CD8-positive, alpha-beta memory T cell (primary cell): ENCODE results near the gene TBC1D5. TPM values are rescaled to one million over a fixed set of nuclear protein-coding genes. Genes with fewer than 3 reads are reported as not detected.
A peak's percentile ranks its signal among the peaks of the same experiment; 100 is the strongest.

Experiments used
- CTCF ChIA-PET: fragments of 350-600 bp; sonication (Branson Sonifier 250); formaldehyde crosslinking; loops from one replicate; lab custom pipeline; 2021; ENCODE audit warnings: antibody characterized with exemption; lab: Charles Lee
- POLR2A ChIA-PET: fragments of 350-600 bp; sonication (Branson Sonifier 250); formaldehyde crosslinking; loops from one replicate; lab custom pipeline; 2021; ENCODE audit warnings: antibody characterized with exemption; lab: Charles Lee
- DNase-seq, 5 donors: peaks; one replicate each; pipeline versions ENCODE4 v3.0.0 to v3.0.0-alpha.2; 2020 to 2022; ENCODE audit warnings: mixed read lengths in 1 of 5
- H3K27ac ChIP-seq: one replicate; pipeline ENCODE4 v1.7.0; 2013; ENCODE audit warnings: low read depth, mild to moderate bottlenecking, low read length, moderate library complexity
- H3K27me3 ChIP-seq: 2 replicates; pipeline ENCODE4 v1.7.0; 2013; ENCODE audit warnings: low read length, mild to moderate bottlenecking; ENCODE audit not compliant: insufficient read depth, poor library complexity, severe bottlenecking
- H3K36me3 ChIP-seq: 2 replicates; pipeline ENCODE4 v1.7.0; 2013; ENCODE audit warnings: mild to moderate bottlenecking, low read length, moderate library complexity; ENCODE audit not compliant: insufficient read depth
- H3K4me1 ChIP-seq: 2 replicates; pipeline ENCODE4 v1.7.0; 2013; ENCODE audit warnings: mild to moderate bottlenecking, low read length, moderate library complexity; ENCODE audit not compliant: insufficient read depth
- H3K4me3 ChIP-seq: 2 replicates; pipeline ENCODE4 v1.7.0; 2013; ENCODE audit warnings: mild to moderate bottlenecking, low read length
- H3K9me3 ChIP-seq: 2 replicates; pipeline ENCODE4 v1.7.0; 2013; ENCODE audit warnings: mild to moderate bottlenecking, low read length
- H3K27ac Mint-ChIP-seq, 8 donors: one replicate each; pipeline ENCODE4 v1.8.0; 2020 to 2021; ENCODE audit warnings: mixed read lengths in 8 of 8, mild to moderate bottlenecking in 6 of 8, inconsistent platforms in 3 of 8, moderate library complexity in 3 of 8
- H3K27me3 Mint-ChIP-seq, 2 donors: one replicate each; pipeline ENCODE4 v1.8.0; 2020 to 2021; ENCODE audit warnings: mixed read lengths in 2 of 2, mild to moderate bottlenecking in 1 of 2, moderate library complexity in 1 of 2
- H3K36me3 Mint-ChIP-seq, 3 donors: one replicate each; pipeline ENCODE4 v1.8.0; 2020 to 2021; ENCODE audit warnings: mixed read lengths in 3 of 3, inconsistent platforms in 1 of 3, mild to moderate bottlenecking in 1 of 3
- H3K4me1 Mint-ChIP-seq, 3 donors: one replicate each; pipeline ENCODE4 v1.8.0; 2020 to 2021; ENCODE audit warnings: mixed read lengths in 3 of 3, inconsistent platforms in 1 of 3, mild to moderate bottlenecking in 1 of 3
- H3K4me3 Mint-ChIP-seq, 7 donors: one replicate each; pipeline ENCODE4 v1.8.0; 2020 to 2021; ENCODE audit warnings: mixed read lengths in 7 of 7, mild to moderate bottlenecking in 6 of 7, moderate library complexity in 4 of 7, inconsistent platforms in 2 of 7
- H3K9me3 Mint-ChIP-seq, 5 donors: one replicate each; pipeline ENCODE4 v1.8.0; 2020 to 2022; ENCODE audit warnings: mixed read lengths in 5 of 5, mild to moderate bottlenecking in 3 of 5, moderate library complexity in 2 of 5, inconsistent platforms in 1 of 5
- polyA plus RNA-seq: library from polyadenylated mRNA; unstranded; fragments of 300-500 nt; fragmentation: Illumina TruSeq; gene quantifications from one replicate; pipeline ENCODE4 v1.2.3, GENCODE V29; 2021
- total RNA-seq, 2 experiments: library from RNA; stranded (reverse); gene quantifications; one replicate each; pipeline ENCODE4 v1.2.3, GENCODE V29; 2021

TBC1D5 gene
- total and polyA plus RNA-seq, 3 experiments from 2014 or later, result 35.8 to 45.1 (median 40.0) TPM

- DNase-seq, result no peak
- Histone ChIP-seq H3K9me3 (no peaks in the 10 kb centered on the region), H3K4me3 (no peak overlapping the region), H3K36me3 (no peaks in the 10 kb centered on the region), H3K27ac (no peak overlapping the region), H3K4me1 (no peaks in the 10 kb centered on the region), H3K27me3 (no peaks in the 10 kb centered on the region)
- peaks cover 0 to 2% (median 0%) of the 10 kb centered on the region in 3 donors for H3K4me1 Mint-ChIP-seq
- H3K9me3 Mint-ChIP-seq, result peaks cover 0 to 3% (median 0%) of the 10 kb centered on the region in 5 donors
- peaks cover 0 to 17% (median 0%) of the 10 kb centered on the region in 3 donors for H3K36me3 Mint-ChIP-seq
- POLR2A ChIA-PET, result no interaction called here
- H3K4me3 Mint-ChIP-seq, result no peak overlapping the region
- peak overlapping the region in 1 of 8 donors; percentile 75 for H3K27ac Mint-ChIP-seq
- CTCF ChIA-PET, result no interaction called here
- peaks cover 0 to 1% of the 10 kb centered on the region in 2 donors for H3K27me3 Mint-ChIP-seq
Observed at GRCh38 chr3:17119201-17120072, 623.0 kb downstream of the TBC1D5 start.

GRCh38 chr3:17118771-17119170 lies 623.7 kb downstream of the TBC1D5 start:
- Histone ChIP-seq H3K9me3 (no peaks in the 10 kb centered on the region), H3K36me3 (no peaks in the 10 kb centered on the region), H3K4me3 (no peak overlapping the region), H3K27ac (no peak overlapping the region), H3K4me1 (no peaks in the 10 kb centered on the region), H3K27me3 (no peaks in the 10 kb centered on the region)
- H3K36me3 Mint-ChIP-seq, result peaks cover 0 to 17% (median 0%) of the 10 kb centered on the region in 3 donors
- no peak for DNase-seq
- H3K4me3 Mint-ChIP-seq, result no peak overlapping the region
- H3K4me1 Mint-ChIP-seq, result peaks cover 0 to 2% (median 0%) of the 10 kb centered on the region in 3 donors
- ChIA-PET POLR2A (no interaction called here), CTCF (no interaction called here)
- H3K9me3 Mint-ChIP-seq, result peaks cover 0 to 3% (median 0%) of the 10 kb centered on the region in 5 donors
- H3K27me3 Mint-ChIP-seq, result peaks cover 0 to 1% of the 10 kb centered on the region in 2 donors
- H3K27ac Mint-ChIP-seq, result peak overlapping the region in 1 of 8 donors; percentile 64

GRCh38 chr3:17116007-17116600 lies 626.3 kb downstream of the TBC1D5 start:
- POLR2A ChIA-PET, result no interaction called here
- Histone ChIP-seq H3K9me3 (no peaks in the 10 kb centered on the region), H3K27me3 (no peaks in the 10 kb centered on the region), H3K27ac (no peak overlapping the region), H3K4me3 (no peak overlapping the region), H3K36me3 (no peaks in the 10 kb centered on the region), H3K4me1 (no peaks in the 10 kb centered on the region)
- Mint-ChIP-seq H3K4me3 (no peak overlapping the region), H3K9me3 (no peaks in the 10 kb centered on the region), H3K36me3 (peaks cover 0 to 10% (median 0%) of the 10 kb centered on the region in 3 donors), H3K27ac (no peak overlapping the region), H3K27me3 (peaks cover 0 to 1% of the 10 kb centered on the region in 2 donors), H3K4me1 (peaks cover 0 to 6% (median 3%) of the 10 kb centered on the region in 3 donors)
- CTCF ChIA-PET, result no interaction called here
- DNase-seq, result no peak

- H3K36me3 Mint-ChIP-seq, result peaks cover 0 to 10% (median 0%) of the 10 kb centered on the region in 3 donors
- ChIA-PET POLR2A (no interaction called here), CTCF (interaction anchor here (1.4 kb wide), 1 partner anchor 40 kb away, joined by 3 read pairs; no protein-coding TSS in a partner anchor)
- no peak overlapping the region for H3K4me3 ChIP-seq
- H3K9me3 ChIP-seq, result no peaks in the 10 kb centered on the region
- H3K9me3 Mint-ChIP-seq, result no peaks in the 10 kb centered on the region
- no peak overlapping the region for H3K4me3 Mint-ChIP-seq
- DNase-seq, result no peak
- H3K27me3 ChIP-seq, result no peaks in the 10 kb centered on the region
- H3K4me1 ChIP-seq, result no peaks in the 10 kb centered on the region
- no peaks in the 10 kb centered on the region for H3K27me3 Mint-ChIP-seq
- H3K27ac ChIP-seq, result no peak overlapping the region
- H3K36me3 ChIP-seq, result no peaks in the 10 kb centered on the region
- peaks cover 4 to 6% (median 5%) of the 10 kb centered on the region in 3 donors for H3K4me1 Mint-ChIP-seq
- no peak overlapping the region for H3K27ac Mint-ChIP-seq
Observed at GRCh38 chr3:17115186-17115585, 627.2 kb downstream of the TBC1D5 start.

GRCh38 chr3:17111586-17111985 lies 630.8 kb downstream of the TBC1D5 start:
- peaks cover 4 to 6% (median 5%) of the 10 kb centered on the region in 3 donors for H3K4me1 Mint-ChIP-seq
- H3K36me3 Mint-ChIP-seq, result peaks cover 0 to 4% (median 2%) of the 10 kb centered on the region in 3 donors
- no peaks in the 10 kb centered on the region for H3K4me1 ChIP-seq
- no peaks in the 10 kb centered on the region for H3K27me3 Mint-ChIP-seq
- H3K27me3 ChIP-seq, result no peaks in the 10 kb centered on the region
- H3K27ac ChIP-seq, result no peak overlapping the region
- CTCF ChIA-PET, result no interaction called here
- POLR2A ChIA-PET, result interaction anchor here (0.5 to 0.6 kb wide), 2 partner anchors 85 to 102 kb away, joined by 5 to 8 read pairs; no protein-coding TSS in a partner anchor
- H3K27ac Mint-ChIP-seq, result no peak overlapping the region
- H3K4me3 Mint-ChIP-seq, result no peak overlapping the region
- no peaks in the 10 kb centered on the region for H3K36me3 ChIP-seq
- no peak for DNase-seq
- peaks cover 0 to 2% (median 1%) of the 10 kb centered on the region in 5 donors for H3K9me3 Mint-ChIP-seq
- no peak overlapping the region for H3K4me3 ChIP-seq
- H3K9me3 ChIP-seq, result no peaks in the 10 kb centered on the region

- no peak overlapping the region for H3K27ac Mint-ChIP-seq
- no peaks in the 10 kb centered on the region for H3K27me3 Mint-ChIP-seq
- no peaks in the 10 kb centered on the region for H3K36me3 ChIP-seq
- no peak overlapping the region for H3K4me3 Mint-ChIP-seq
- H3K4me3 ChIP-seq, result no peak overlapping the region
- no peak overlapping the region for H3K27ac ChIP-seq
- no peaks in the 10 kb centered on the region for H3K9me3 ChIP-seq
- DNase-seq, result no peak
- no peaks in the 10 kb centered on the region for H3K4me1 ChIP-seq
- ChIA-PET POLR2A (interaction anchor here (0.5 kb wide), 1 partner anchor 103 kb away, joined by 5 read pairs; no protein-coding TSS in a partner anchor), CTCF (no interaction called here)
- no peaks in the 10 kb centered on the region for H3K27me3 ChIP-seq
- peaks cover 0 to 4% (median 2%) of the 10 kb centered on the region in 3 donors for H3K36me3 Mint-ChIP-seq
- peaks cover 4 to 6% (median 5%) of the 10 kb centered on the region in 3 donors for H3K4me1 Mint-ChIP-seq
- H3K9me3 Mint-ChIP-seq, result peaks cover 0 to 7% (median 1%) of the 10 kb centered on the region in 5 donors
Observed at GRCh38 chr3:17110660-17111396, 631.6 kb downstream of the TBC1D5 start.
